Measurements from ENCODE around the gene MAP3K7. TPM values are rescaled to one million over a fixed set of nuclear protein-coding genes. Genes with fewer than 3 reads are reported as not detected.
A peak's percentile ranks its signal among the peaks of the same experiment; 100 is the strongest.

The MAP3K7 gene
- total RNA-seq, 6 donors from 2014 or later: 13.9 to 36.7 (median 19.1) TPM

GRCh38 chr6:90471263-90471662, 115.6 kb downstream of the MAP3K7 start:
- Histone ChIP-seq H3K27me3 (no peaks in the 10 kb centered on the region), H3K27ac (peak overlapping the region in 1 of 4 donors; percentile 19), H3K9me3 (no peaks in the 10 kb centered on the region), H3K36me3 (no peaks in the 10 kb centered on the region), H3K4me1 (no peaks in the 10 kb centered on the region), H3K4me3 (no peak overlapping the region)
- TF ChIP-seq EP300 (IDR thresholded peaks at IDR 0.05): no peak
- no peak for TF ChIP-seq CTCF (IDR thresholded peaks at IDR 0.05)
- TF ChIP-seq POLR2AphosphoS5 (IDR thresholded peaks at IDR 0.05): no peak
- TF ChIP-seq POLR2A (IDR thresholded peaks at IDR 0.05): no peak
- ATAC-seq (ENCODE audit: low FRiP score in 2 of 2) (no peak), DNase-seq (no peak)
- WGBS, 2 donors: 64 to 65% methylated on average over 4 of the region's 4 CpGs

- ATAC-seq (ENCODE audit: low FRiP score in 2 of 2): no peak
- DNase-seq: no peak
- no peaks in the 10 kb centered on the region for H3K9me3 ChIP-seq
- H3K36me3 ChIP-seq: no peaks in the 10 kb centered on the region
- H3K27ac ChIP-seq: no peak overlapping the region
- TF ChIP-seq CTCF (IDR thresholded peaks at IDR 0.05) (no peak), EP300 (IDR thresholded peaks at IDR 0.05) (peak in 2 of 4 donors; percentile 11 to 66), POLR2A (IDR thresholded peaks at IDR 0.05) (no peak), POLR2AphosphoS5 (IDR thresholded peaks at IDR 0.05) (peak; percentile 33 to 41)
- H3K4me1 ChIP-seq: no peaks in the 10 kb centered on the region
- 66 to 80% methylated on average over 2 of the region's 2 CpGs for WGBS, 2 donors
- no peaks in the 10 kb centered on the region for H3K27me3 ChIP-seq
- H3K4me3 ChIP-seq: no peak overlapping the region
These were observed 117.0 kb downstream of the MAP3K7 start for GRCh38 chr6:90469906-90470305.

- H3K36me3 ChIP-seq: no peaks in the 10 kb centered on the region
- no peaks in the 10 kb centered on the region for H3K4me1 ChIP-seq
- DNase-seq: no peak
- 82 to 88% methylated on average over 1 of the region's 1 CpG for WGBS, 2 donors
- no peak for ATAC-seq (ENCODE audit: low FRiP score in 2 of 2)
- no peak overlapping the region for H3K27ac ChIP-seq
- TF ChIP-seq POLR2A (IDR thresholded peaks at IDR 0.05) (no peak), EP300 (IDR thresholded peaks at IDR 0.05) (no peak), CTCF (IDR thresholded peaks at IDR 0.05) (no peak), POLR2AphosphoS5 (IDR thresholded peaks at IDR 0.05) (no peak)
- H3K4me3 ChIP-seq: no peak overlapping the region
- H3K9me3 ChIP-seq: no peaks in the 10 kb centered on the region
- no peaks in the 10 kb centered on the region for H3K27me3 ChIP-seq
These were observed 118.0 kb downstream of the MAP3K7 start for GRCh38 chr6:90468859-90469258.

- TF ChIP-seq CTCF (IDR thresholded peaks at IDR 0.05) (no peak), POLR2AphosphoS5 (IDR thresholded peaks at IDR 0.05) (no peak), EP300 (IDR thresholded peaks at IDR 0.05) (no peak), POLR2A (IDR thresholded peaks at IDR 0.05) (no peak)
- Histone ChIP-seq H3K27ac (no peak overlapping the region), H3K36me3 (no peaks in the 10 kb centered on the region), H3K9me3 (no peaks in the 10 kb centered on the region), H3K4me3 (no peak overlapping the region), H3K4me1 (no peaks in the 10 kb centered on the region), H3K27me3 (no peaks in the 10 kb centered on the region)
- DNase-seq: no peak
- no peak for ATAC-seq (ENCODE audit: low FRiP score in 2 of 2)
- 90 to 92% methylated on average over 7 of the region's 7 CpGs for WGBS, 2 donors
These were observed 118.8 kb downstream of the MAP3K7 start for GRCh38 chr6:90468080-90468479.

- H3K36me3 ChIP-seq: no peaks in the 10 kb centered on the region
- TF ChIP-seq POLR2A (IDR thresholded peaks at IDR 0.05) (no peak), POLR2AphosphoS5 (IDR thresholded peaks at IDR 0.05) (no peak), EP300 (IDR thresholded peaks at IDR 0.05) (no peak), CTCF (IDR thresholded peaks at IDR 0.05) (no peak)
- no peaks in the 10 kb centered on the region for H3K27me3 ChIP-seq
- ATAC-seq (ENCODE audit: low FRiP score in 2 of 2) (no peak), DNase-seq (no peak)
- no peaks in the 10 kb centered on the region for H3K4me1 ChIP-seq
- no peak overlapping the region for H3K27ac ChIP-seq
- H3K4me3 ChIP-seq: no peak overlapping the region
- H3K9me3 ChIP-seq: no peaks in the 10 kb centered on the region
These were observed 119.3 kb downstream of the MAP3K7 start for GRCh38 chr6:90467546-90467945.

All from upper lobe of left lung (tissue), 6 donors.